GM21381 (cell line): ENCODE measurements around the gene CTXN1.

ENCODE experiments used
- ATAC-seq: cut with Tn5 transposase; IDR thresholded peaks from one replicate; pipeline ENCODE4 v1.9.1; 2021; ENCODE audit warnings: mild to moderate bottlenecking, moderate library complexity; ENCODE audit not compliant: unreplicated experiment

Gene CTXN1

DNA sequence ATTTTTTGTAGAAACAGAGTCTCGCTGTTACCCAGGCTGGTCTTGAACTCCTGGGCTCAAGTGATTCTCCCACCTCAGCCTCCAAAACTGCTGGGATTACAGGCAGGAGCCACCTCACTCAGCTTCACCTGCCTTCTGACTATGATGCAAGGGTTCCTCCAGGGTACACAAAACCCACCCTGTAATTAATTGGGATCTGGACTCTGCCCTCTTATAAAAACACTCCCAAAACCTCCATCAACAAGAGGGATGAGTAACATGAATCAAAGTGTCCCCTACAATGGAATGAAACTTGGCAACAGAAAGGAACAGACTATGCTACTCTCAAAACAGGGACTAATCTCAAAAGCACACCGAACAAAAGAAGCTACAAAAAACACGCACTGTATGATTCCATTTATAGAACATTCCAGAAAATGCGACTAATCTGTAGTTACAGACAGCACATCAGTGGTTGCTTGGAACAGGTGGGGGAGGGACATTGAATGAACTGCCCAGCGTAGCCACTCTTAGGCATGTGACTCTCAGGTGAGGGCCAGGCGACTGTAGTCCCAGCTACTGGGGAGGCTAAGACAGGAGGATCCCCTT, 48.6 kb downstream of the CTXN1 start:
- ATAC-seq = no peak

DNA sequence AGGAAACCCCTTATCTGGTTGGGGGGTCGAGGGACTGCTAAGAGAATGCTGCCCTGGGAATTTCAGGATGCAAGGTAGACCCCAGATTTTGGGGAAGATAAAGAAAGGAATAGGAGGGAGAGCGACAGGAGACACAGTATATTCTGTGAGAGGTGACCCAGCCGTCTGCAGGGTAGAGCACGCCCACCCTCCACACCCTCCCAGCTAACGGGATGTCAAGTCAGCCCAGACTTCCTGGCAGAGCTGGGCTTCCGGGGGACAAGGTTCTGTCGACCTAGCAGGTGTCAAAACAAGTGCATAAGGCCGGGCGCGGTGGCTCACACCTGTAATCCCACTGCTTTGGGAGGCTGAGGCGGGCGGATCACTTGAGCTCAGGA, 51.0 kb downstream of the CTXN1 start:
- no peak for ATAC-seq
